Measurements from ENCODE around the gene ACTR2. TPM values are rescaled to one million over a fixed set of nuclear protein-coding genes. Genes with fewer than 3 reads are reported as not detected.

The ACTR2 gene
- total RNA-seq, 6 experiments from 2014 or later, result 42.9 to 114 (median 69.8) TPM

- intact Hi-C loops (cut with DNase I), result loop anchor here in 1 of 2 donors (5.0 kb wide), 1 partner anchor 288 kb away; no protein-coding TSS in a partner anchor
Measured at GRCh38 chr2:65263986-65264385, 36.4 kb downstream of the ACTR2 start.

GRCh38 chr2:65264821-65265670, 37.4 kb downstream of the ACTR2 start:
- H3K9me3 ChIP-seq, result no peaks in the 10 kb centered on the region
- WGBS (ENCODE audit: insufficient coverage, low coverage, low lambda C conversion rate, missing lambda C conversion rate), result 41% methylated on average over 8 of the region's 8 CpGs
- H3K36me3 ChIP-seq, result peaks cover 0 to 23% (median 3%) of the 10 kb centered on the region in 4 donors
- no peaks in the 10 kb centered on the region for H3K27me3 ChIP-seq
- DNase-seq, result no peak
- no peak for TF ChIP-seq POLR2A (IDR thresholded peaks at IDR 0.05)
- peak; percentile 58 to 79 (median 70) for TF ChIP-seq CTCF (IDR thresholded peaks at IDR 0.05)
- no peak overlapping the region for H3K27ac ChIP-seq
- peaks cover 0 to 4% (median 0%) of the 10 kb centered on the region in 4 donors for H3K4me1 ChIP-seq
- intact Hi-C loops (cut with DNase I), result loop anchor here in 1 of 2 donors (5.0 kb wide), 1 partner anchor 287 kb away; no protein-coding TSS in a partner anchor
- ATAC-seq, result peak; percentile 81 to 94 (median 86)
- no peak overlapping the region for H3K4me3 ChIP-seq

More at GRCh38 chr2:65263986-65264385, 36.4 kb downstream of the ACTR2 start:
- ATAC-seq, result no peak
- WGBS (ENCODE audit: insufficient coverage, low coverage, low lambda C conversion rate, missing lambda C conversion rate), result 95% methylated on average over 4 of the region's 7 CpGs
- no peak overlapping the region for H3K4me3 ChIP-seq
- peaks cover 0 to 23% (median 3%) of the 10 kb centered on the region in 4 donors for H3K36me3 ChIP-seq
- DNase-seq, result no peak
- no peak for TF ChIP-seq POLR2A (IDR thresholded peaks at IDR 0.05)
- TF ChIP-seq CTCF (IDR thresholded peaks at IDR 0.05), result no peak
- H3K9me3 ChIP-seq, result no peaks in the 10 kb centered on the region
- no peaks in the 10 kb centered on the region for H3K27me3 ChIP-seq
- H3K27ac ChIP-seq, result no peak overlapping the region
- H3K4me1 ChIP-seq, result peaks cover 0 to 4% (median 0%) of the 10 kb centered on the region in 4 donors

- peaks cover 0 to 4% (median 0%) of the 10 kb centered on the region in 4 donors for H3K4me1 ChIP-seq
- no peak overlapping the region for H3K4me3 ChIP-seq
- H3K27me3 ChIP-seq, result no peaks in the 10 kb centered on the region
- intact Hi-C loops (cut with DNase I), result no loop called here
- ATAC-seq (no peak), DNase-seq (no peak)
- no peaks in the 10 kb centered on the region for H3K9me3 ChIP-seq
- H3K36me3 ChIP-seq, result peaks cover 0 to 23% (median 3%) of the 10 kb centered on the region in 4 donors
- no peak overlapping the region for H3K27ac ChIP-seq
- TF ChIP-seq POLR2A (IDR thresholded peaks at IDR 0.05), result no peak
- TF ChIP-seq CTCF (IDR thresholded peaks at IDR 0.05), result no peak
Measured at GRCh38 chr2:65265671-65266045, 38.0 kb downstream of the ACTR2 start.

- DNase-seq (no peak), ATAC-seq (no peak)
- no peak overlapping the region for H3K27ac ChIP-seq
- peaks cover 0 to 4% (median 0%) of the 10 kb centered on the region in 4 donors for H3K4me1 ChIP-seq
- H3K4me3 ChIP-seq, result no peak overlapping the region
- intact Hi-C loops (cut with DNase I), result no loop called here
- 100% methylated on average over 1 of the region's 1 CpG for WGBS (ENCODE audit: insufficient coverage, low coverage, low lambda C conversion rate, missing lambda C conversion rate)
- TF ChIP-seq CTCF (IDR thresholded peaks at IDR 0.05), result no peak
- no peak for TF ChIP-seq POLR2A (IDR thresholded peaks at IDR 0.05)
- H3K27me3 ChIP-seq, result no peaks in the 10 kb centered on the region
- no peaks in the 10 kb centered on the region for H3K9me3 ChIP-seq
- H3K36me3 ChIP-seq, result peaks cover 0 to 13% (median 6%) of the 10 kb centered on the region in 4 donors
Measured at GRCh38 chr2:65267008-65267407, 39.4 kb downstream of the ACTR2 start.

Measured in right lobe of liver (tissue), 6 donors.